GM12878 (cell line): Measurements from ENCODE around the gene NECTIN2. TPM values are rescaled to one million over a fixed set of nuclear protein-coding genes. Genes with fewer than 3 reads are reported as not detected.

Experiments used
- ATAC-seq: fragments of 200-7000 bp; cut with Tn5 transposase; 3 replicates; pipeline ENCODE4 v1.9.1; 2020; ENCODE audit warnings: mild to moderate bottlenecking, moderate library complexity
- BruUV-seq: library from RNA; stranded (reverse); fragments of 400-500 nt; replicated peaks from 2 replicates; lab custom pipeline; 2021; lab: Mats Ljungman, UMichigan
- CTCF ChIA-PET: fragments of 300-600 bp; sonication (Branson Sonifier 250); formaldehyde crosslinking; extraction: SDS; loops from one replicate; lab custom pipeline; 2021; ENCODE audit warnings: inconsistent platforms; lab: Yijun Ruan, JAX
- POLR2A ChIA-PET: fragments of 350-600 bp; formaldehyde crosslinking; extraction: SDS; loops from one replicate; lab custom pipeline; 2021; ENCODE audit warnings: inconsistent platforms; lab: Charles Lee
- RAD21 ChIA-PET: fragments of 300-600 bp; sonication (Branson Sonifier 250); formaldehyde crosslinking; loops from one replicate; lab custom pipeline; 2023; ENCODE audit warnings: antibody characterized with exemption; ENCODE audit not compliant: unreplicated experiment; lab: Charles Lee
- SMC1A ChIA-PET: fragments of 300-600 bp; sonication (Branson Sonifier 250); formaldehyde crosslinking; loops from one replicate; lab custom pipeline; 2023; ENCODE audit not compliant: unreplicated experiment, uncharacterized antibody; lab: Charles Lee
- DNase-seq: peaks from one replicate; pipeline ENCODE4 v3.0.0-alpha.2; 2011; ENCODE audit warnings: low read depth, low spot score
- FAIRE-seq: peaks from 3 replicates; lab custom pipeline; 2011; peaks lifted over from hg19 to GRCh38; lab: Jason Lieb, UNC
- H2AFZ ChIP-seq: 2 replicates; pipeline ENCODE4 v1.6.0; 2011; ENCODE audit warnings: low read depth, low read length, control low read depth; ENCODE audit not compliant: control insufficient read depth
- H3K27ac ChIP-seq: 2 replicates; pipeline ENCODE4 v1.5.1; 2011; ENCODE audit warnings: control low read depth; ENCODE audit not compliant: control insufficient read depth, insufficient read depth
- H3K27me3 ChIP-seq, 2 experiments: replicated peaks in 1 of 2; 2 replicates each; pipeline versions ENCODE4 v1.6.0 to v1.6.1; 2011; ENCODE audit warnings: low read length in 1 of 2; ENCODE audit not compliant: control insufficient read depth in 2 of 2, insufficient read depth in 2 of 2
- H3K36me3 ChIP-seq, 2 experiments: 2 replicates each; pipeline ENCODE4 v1.5.1; 2011; ENCODE audit warnings: low read length in 1 of 2; ENCODE audit not compliant: control insufficient read depth in 2 of 2, insufficient read depth in 2 of 2
- H3K4me1 ChIP-seq: 2 replicates; pipeline ENCODE4 v1.6.1; 2011; ENCODE audit warnings: mild to moderate bottlenecking, low read length, moderate library complexity, mixed read lengths; ENCODE audit not compliant: control insufficient read depth, insufficient read depth
- H3K4me2 ChIP-seq: 2 replicates; pipeline ENCODE4 v1.6.0; 2011; ENCODE audit warnings: control low read depth; ENCODE audit not compliant: control insufficient read depth, insufficient read depth
- H3K4me3 ChIP-seq: fragments of 200-600 bp; sonication (generic); 2 replicates; pipeline ENCODE4 v1.5.1; 2016
- H3K79me2 ChIP-seq: 2 replicates; pipeline ENCODE4 v1.6.0; 2011; ENCODE audit warnings: low read length; ENCODE audit not compliant: control insufficient read depth, insufficient read depth
- H3K9ac ChIP-seq: 2 replicates; pipeline ENCODE4 v1.8.0; 2011; ENCODE audit warnings: low read length, control low read depth, mixed read lengths; ENCODE audit not compliant: control insufficient read depth, insufficient read depth
- H3K9me3 ChIP-seq: replicated peaks from 3 replicates; pipeline ENCODE4 v1.5.1; 2011; ENCODE audit warnings: mild to moderate bottlenecking, low read length; ENCODE audit not compliant: control insufficient read depth, insufficient read depth
- H4K20me1 ChIP-seq: 2 replicates; pipeline ENCODE4 v1.6.0; 2011; ENCODE audit not compliant: control insufficient read depth, insufficient read depth
- CEBPZ ChIP-seq: fragments of 150-350 bp; IDR thresholded peaks from 2 replicates; pipeline ENCODE4 v1.6.1; 2016; ENCODE audit warnings: low read depth, low read length
- CTCF ChIP-seq, 3 experiments: IDR thresholded peaks in 2 of 3; conservative IDR thresholded peaks in 1 of 3; 2 replicates each; pipeline ENCODE4 v1.5.1; 2011; ENCODE audit warnings: low read depth in 3 of 3, low read length in 3 of 3, mild to moderate bottlenecking in 3 of 3, control low read depth in 2 of 3, moderate library complexity in 2 of 3, inconsistent platforms in 1 of 3, mixed read lengths in 1 of 3; ENCODE audit not compliant: control insufficient read depth in 2 of 3, insufficient read depth in 1 of 3; ENCODE audit errors: extremely low read depth in 1 of 3
- NKRF ChIP-seq: fragments of 450-650 bp; conservative IDR thresholded peaks from 2 replicates; pipeline ENCODE4 v1.6.1; 2017; ENCODE audit warnings: mild to moderate bottlenecking, moderate library complexity
- PML ChIP-seq: IDR thresholded peaks from 2 replicates; pipeline ENCODE4 v1.6.1; 2012; ENCODE audit warnings: low read length, inconsistent platforms
- SUPT20H ChIP-seq: IDR thresholded peaks from 2 replicates; pipeline ENCODE4 v1.6.1; 2011; ENCODE audit warnings: low read depth, mild to moderate bottlenecking, low read length, moderate library complexity, borderline replicate concordance; ENCODE audit not compliant: control insufficient read depth
- USF1 ChIP-seq: IDR thresholded peaks from 2 replicates; pipeline ENCODE4 v1.6.1; 2011; ENCODE audit warnings: borderline replicate concordance, low read depth, mild to moderate bottlenecking, moderate library complexity, mixed read lengths, low read length; ENCODE audit not compliant: insufficient read depth; ENCODE audit errors: extremely low read length
- WGBS: methylation state at CpG from one replicate; pipeline ENCODE4 v1.1.6; 2016; ENCODE audit warnings: low lambda C conversion rate; ENCODE audit not compliant: insufficient replicate concordance, insufficient coverage; ENCODE audit errors: missing lambda C conversion rate; 5-methylcytosine and 5-hydroxymethylcytosine counted together
- in situ Hi-C: fragments of 300-500 bp; cut with MboI; formaldehyde crosslinking; loops from 9 replicates; pipeline ENCODE4 v1.14.3; 2018; ENCODE audit warnings: mixed read lengths
- intact Hi-C: fragments of 100-400 bp; cut with micrococcal nuclease; formaldehyde crosslinking; loops from one replicate; pipeline ENCODE4 v1.14.2; 2022; ENCODE audit not compliant: unreplicated experiment
- polyA plus RNA-seq, 11 experiments: library from polyadenylated mRNA; depleted of rRNA in 4 of 11; unstranded in 6 of 11; stranded (reverse) in 5 of 11; fragments of >200 nt; fragmentation: Nextera tagmentation in 4 of 11; fragmentation: Illumina TruSeq in 1 of 11; extraction: Ambion mirVana in 4 of 11; extraction: Trizol in 1 of 11; gene quantifications; 1 replicate in 1 of 11; 2 replicates in 10 of 11; pipeline versions ENCODE4 v1.2.1 to v1.2.3, GENCODE V29; 2011 to 2016; ENCODE audit warnings: inconsistent platforms in 2 of 11, missing spikeins in 2 of 11, low read depth in 1 of 11
- total RNA-seq, 4 experiments: library from RNA; depleted of rRNA in 3 of 4; stranded (reverse); fragments of >200 nt in 3 of 4; fragmentation: Illumina TruSeq in 1 of 4; extraction: Trizol in 1 of 4; gene quantifications; 2 replicates each; pipeline versions ENCODE4 v1.2.1 to v1.2.3, GENCODE V29; 2013 to 2021

Gene NECTIN2
- total and polyA plus RNA-seq, 10 of the 15 experiments (the other 5 are each of a cell fraction or from before 2014, with no cell fraction given) = 0.05 to 0.36 (median 0.26) TPM; not detected in 5

- peak; percentile 11 to 44 (median 40); a peak in 3 of 6 replicates for TF ChIP-seq CTCF (IDR thresholded peaks at IDR 0.05 in 2 of 3, conservative IDR thresholded peaks at IDR 0.05 in 1 of 3; ENCODE audit: control insufficient read depth in 2 of 3, extremely low read depth in 1 of 3, insufficient read depth in 1 of 3, low read depth in 3 of 3, low read length in 3 of 3)
Measured at GRCh38 chr19:44807652-44808462, 38.2 kb upstream of the NECTIN2 start (continued).

GRCh38 chr19:44808463-44809371 is 37.4 kb upstream of the NECTIN2 start, which contains the start of gene BCAM:
Gene BCAM, plus strand, starts transcription at chr19:44809103. Its CDS starts 22 bp downstream, at chr19:44809125.
- no peak within 1 kb of the TSS for H3K4me3 ChIP-seq
- no peak for DNase-seq
- SMC1A ChIA-PET = interaction anchor here (1.3 kb wide), 1 partner anchor 118 kb away, joined by 4 read pairs; no protein-coding TSS in a partner anchor
- no peaks in the 10 kb centered on the region for H3K79me2 ChIP-seq
- 7% methylated on average over 43 of the region's 59 CpGs for WGBS
- H3K9me3 ChIP-seq = no peaks in the 10 kb centered on the region
- peak; percentile 49 for ATAC-seq
- no peak within 1 kb of the TSS for H3K27ac ChIP-seq
- H3K4me1 ChIP-seq = no peaks in the 10 kb centered on the region
- no peaks in the 10 kb centered on the region; a peak in 2 of 4 replicates for H3K27me3 ChIP-seq
- no TSS peak for BruUV-seq
- TF ChIP-seq NKRF (no peak), PML (no peak), CEBPZ (no peak), SUPT20H (no peak), USF1 (no peak)
- no peaks in the 10 kb centered on the region for H4K20me1 ChIP-seq
- no peak within 1 kb of the TSS for H3K9ac ChIP-seq
- no peak within 1 kb of the TSS for H2AFZ ChIP-seq
- FAIRE-seq = no peak
- RAD21 ChIA-PET = interaction anchor here (1.6 kb wide), 1 partner anchor 119 kb away, joined by 5 read pairs; no protein-coding TSS in a partner anchor
- in situ Hi-C loops = no loop called here
- no peaks in the 10 kb centered on the region for H3K36me3 ChIP-seq
- CTCF ChIA-PET = interaction anchor here (3.7 kb wide), 1 partner anchor 85 kb away, joined by 16 read pairs; no protein-coding TSS in a partner anchor
- POLR2A ChIA-PET = no interaction called here
- H3K4me2 ChIP-seq = no peak within 1 kb of the TSS
- intact Hi-C loops = no loop called here
